SK-N-SH (cell line): Measurements from ENCODE around the gene KSR2. TPM values are rescaled to one million over a fixed set of nuclear protein-coding genes. Genes with fewer than 3 reads are reported as not detected.

Experiments used
- CTCF ChIA-PET: fragments of 300-600, 350-600 bp; formaldehyde crosslinking; extraction: SDS; loops from one replicate; lab custom pipeline; 2021; lab: Yijun Ruan, JAX
- POLR2A ChIA-PET: fragments of 350-600 bp; sonication (Branson Sonifier 250); formaldehyde crosslinking; extraction: SDS; loops from one replicate; lab custom pipeline; 2020; ENCODE audit warnings: antibody characterized with exemption, inconsistent platforms; lab: Yijun Ruan, JAX
- DNase-seq: peaks from one replicate; pipeline ENCODE4 v3.0.0; 2012
- H2AFZ ChIP-seq: fragments of 200-600 bp; sonication (generic); 2 replicates; pipeline ENCODE4 v1.8.1; 2016; ENCODE audit warnings: antibody characterized with exemption, mild to moderate bottlenecking, low read depth
- H3F3A ChIP-seq: fragments of 200-600 bp; sonication (generic); replicated peaks from 2 replicates; pipeline ENCODE3; 2016; ENCODE audit warnings: antibody characterized with exemption, mild to moderate bottlenecking; ENCODE audit not compliant: insufficient read depth
- H3K27ac ChIP-seq, 2 experiments: fragments of 200-500 bp in 1 of 2; fragments of 200-600 bp in 1 of 2; sonication (Bioruptor generic) in 1 of 2; sonication (generic), shearing (Covaris generic) in 1 of 2; 2 replicates each; pipeline versions ENCODE4 v1.5.1 to v1.6.1; 2014 to 2016; ENCODE audit warnings: low read depth in 2 of 2, inconsistent platforms in 1 of 2, low read length in 1 of 2, mild to moderate bottlenecking in 1 of 2, mixed read lengths in 1 of 2
- H3K27me3 ChIP-seq: fragments of 200-600 bp; sonication (generic), shearing (Covaris generic); 2 replicates; pipeline ENCODE4 v1.6.1; 2016; ENCODE audit warnings: mixed run types; ENCODE audit not compliant: insufficient read depth
- H3K36me3 ChIP-seq, 2 experiments: fragments of 200-500 bp in 1 of 2; fragments of 200-600 bp in 1 of 2; sonication (Bioruptor generic) in 1 of 2; sonication (generic) in 1 of 2; replicated peaks in 1 of 2; 2 replicates each; pipeline versions ENCODE3 to v1.5.1; 2014 to 2016; ENCODE audit warnings: low read length in 1 of 2, mild to moderate bottlenecking in 1 of 2; ENCODE audit not compliant: insufficient read depth in 2 of 2, control insufficient read depth in 1 of 2
- H3K4me1 ChIP-seq, 2 experiments: fragments of 200-500 bp in 1 of 2; fragments of 200-600 bp in 1 of 2; sonication (Bioruptor generic) in 1 of 2; sonication (generic), shearing (Covaris generic) in 1 of 2; 2 replicates each; pipeline versions ENCODE4 v1.5.1 to v1.6.1; 2014 to 2016; ENCODE audit warnings: low read depth in 1 of 2, low read length in 1 of 2, mixed run types in 1 of 2; ENCODE audit not compliant: insufficient read depth in 2 of 2, control insufficient read depth in 1 of 2
- H3K4me2 ChIP-seq: fragments of 200-600 bp; sonication (generic), shearing (Covaris generic); 2 replicates; pipeline ENCODE4 v1.6.1; 2017; ENCODE audit warnings: mixed run types
- H3K4me3 ChIP-seq, 2 experiments: fragments of 200-500 bp in 1 of 2; fragments of 200-600 bp in 1 of 2; sonication (Bioruptor generic) in 1 of 2; sonication (generic), shearing (Covaris generic) in 1 of 2; 2 replicates each; pipeline versions ENCODE4 v1.5.1 to v1.8.1; 2014 to 2016; ENCODE audit warnings: low read depth in 2 of 2, inconsistent platforms in 1 of 2, low read length in 1 of 2, mild to moderate bottlenecking in 1 of 2, mixed read lengths in 1 of 2, moderate library complexity in 1 of 2
- H3K79me2 ChIP-seq: fragments of 200-600 bp; sonication (generic); 2 replicates; pipeline ENCODE4 v1.8.1; 2017; ENCODE audit warnings: mild to moderate bottlenecking; ENCODE audit not compliant: insufficient read depth
- H3K9ac ChIP-seq: fragments of 200-600 bp; sonication (generic); 2 replicates; pipeline ENCODE4 v1.6.1; 2017; ENCODE audit warnings: mixed run types
- H3K9me2 ChIP-seq: fragments of 200-600 bp; sonication (generic); 2 replicates; pipeline ENCODE4 v1.6.1; 2017; ENCODE audit warnings: mixed run types
- H3K9me3 ChIP-seq: fragments of 200-600 bp; sonication (generic); 2 replicates; pipeline ENCODE4 v1.6.1; 2017; ENCODE audit warnings: mixed run types, mild to moderate bottlenecking, moderate library complexity
- H4K20me1 ChIP-seq: fragments of 200-600 bp; sonication (generic); 2 replicates; pipeline ENCODE4 v1.6.1; 2017; ENCODE audit warnings: mild to moderate bottlenecking, mixed run types; ENCODE audit not compliant: insufficient read depth
- EZH2phosphoT487 ChIP-seq: fragments of 200-600 bp; sonication (generic); IDR thresholded peaks from 2 replicates; pipeline ENCODE4 v1.6.1; 2017; ENCODE audit warnings: low read depth, mixed run types, mild to moderate bottlenecking, antibody characterized with exemption, moderate library complexity, borderline replicate concordance
- FOSL2 ChIP-seq: IDR thresholded peaks from 2 replicates; pipeline ENCODE4 v1.4.0; 2012; ENCODE audit warnings: low read depth, mild to moderate bottlenecking, moderate library complexity, borderline replicate concordance
- FOXJ3 ChIP-seq: sonication (generic); formaldehyde crosslinking; IDR thresholded peaks from 2 replicates; pipeline ENCODE4 v1.5.1; 2020; ENCODE audit warnings: mild to moderate bottlenecking, missing genetic modification reagents
- MEF2A ChIP-seq: IDR thresholded peaks from 2 replicates; pipeline ENCODE4 v1.4.0; 2012; ENCODE audit warnings: low read depth, borderline replicate concordance
- NRF1 ChIP-seq: IDR thresholded peaks from 2 replicates; pipeline ENCODE4 v1.6.1; 2012; ENCODE audit warnings: low read depth, mild to moderate bottlenecking, low read length
- PBX3 ChIP-seq: IDR thresholded peaks from 2 replicates; pipeline ENCODE4; 2012
- RCOR1 ChIP-seq: fragments of 150-350 bp; IDR thresholded peaks from 2 replicates; pipeline ENCODE4 v1.6.1; 2017; ENCODE audit warnings: antibody characterized with exemption, low read length
- REST ChIP-seq: IDR thresholded peaks from 2 replicates; pipeline ENCODE4 v1.6.1; 2012; ENCODE audit warnings: mild to moderate bottlenecking, low read depth, low read length, moderate library complexity
- RFX5 ChIP-seq: IDR thresholded peaks from 2 replicates; pipeline ENCODE4 v1.6.1; 2012; ENCODE audit warnings: mild to moderate bottlenecking, improper control_type of control experiment, low read length
- SIN3A ChIP-seq: IDR thresholded peaks from 2 replicates; pipeline ENCODE4 v1.6.1; 2012; ENCODE audit warnings: low read depth, mild to moderate bottlenecking, low read length, moderate library complexity, borderline replicate concordance
- SMC3 ChIP-seq: IDR thresholded peaks from 2 replicates; pipeline ENCODE4 v1.6.1; 2012; ENCODE audit warnings: low read depth, low read length, improper control_type of control experiment
- YY1 ChIP-seq: IDR thresholded peaks from 2 replicates; pipeline ENCODE4 v1.4.0; 2012; ENCODE audit warnings: low read depth, mild to moderate bottlenecking
- WGBS: methylation state at CpG from one replicate; pipeline ENCODE4 v1.1.6; 2017; ENCODE audit warnings: low lambda C conversion rate; 5-methylcytosine and 5-hydroxymethylcytosine counted together
- polyA plus RNA-seq, 3 experiments: library from polyadenylated mRNA; depleted of rRNA; stranded (reverse); fragments of >200 nt; gene quantifications; 2 replicates each; pipeline ENCODE4 v1.2.3, GENCODE V29; 2012
- TF ChIP-seq, protein P1 (sequence below): fragments of 200-600 bp; sonication (generic); IDR thresholded peaks from 2 replicates; pipeline ENCODE4 v1.6.1; 2017; ENCODE audit warnings: antibody characterized with exemption, mild to moderate bottlenecking, moderate library complexity
- TF ChIP-seq, protein P2 (sequence below): fragments of 150-350 bp; IDR thresholded peaks from 2 replicates; pipeline ENCODE4 v1.6.1; 2017; ENCODE audit warnings: antibody characterized with exemption, low read length, low read depth, borderline replicate concordance

KSR2 gene
- polyA plus RNA-seq, 1 of the 3 experiments (the other 2 are of a cell fraction), result 0.12 TPM

DNA sequence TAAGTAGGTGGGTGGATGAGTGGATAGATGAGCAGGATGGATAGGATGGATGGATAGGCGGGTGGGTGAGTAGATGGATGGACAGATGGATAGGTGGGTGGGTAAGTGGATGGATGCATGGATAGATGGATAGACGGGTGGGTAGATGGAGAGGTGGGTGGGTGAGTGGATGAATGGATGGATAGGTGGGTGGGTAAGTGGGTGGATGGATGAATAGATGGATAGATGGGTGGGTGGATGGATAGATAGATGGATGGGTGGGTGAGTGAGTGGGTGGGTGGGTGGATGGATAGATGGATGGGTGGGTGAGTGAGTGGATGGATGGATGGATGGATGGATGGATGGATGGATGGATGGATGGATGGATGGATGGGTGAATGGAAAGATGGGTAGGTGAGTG lies 385.7 kb downstream of the KSR2 start:
- Histone ChIP-seq H3K4me1 (peaks cover 0 to 29% of the 10 kb centered on the region in 2 experiments; a peak in 1 of 4 replicates), H3K4me2 (no peak overlapping the region), H3F3A (no peaks in the 10 kb centered on the region), H3K9ac (no peak overlapping the region), H3K9me3 (no peaks in the 10 kb centered on the region), H3K9me2 (no peaks in the 10 kb centered on the region), H3K27me3 (no peaks in the 10 kb centered on the region), H4K20me1 (no peaks in the 10 kb centered on the region)
- WGBS, result 52% methylated on average over 2 of the region's 2 CpGs
- DNase-seq, result no peak
- CTCF ChIA-PET, result interaction anchor here (1.1 to 8.0 kb wide), 3 partner anchors 216 to 274 kb away, joined by 4 to 90 read pairs (median 18); no protein-coding TSS in a partner anchor
- TF ChIP-seq RFX5 (no peak), RCOR1 (no peak), MEF2A (no peak), EZH2phosphoT487 (no peak), SIN3A (no peak), PBX3 (no peak), FOSL2 (no peak), YY1 (no peak), SMC3 (no peak), FOXJ3 (CRISPR knock-in tag) (no peak), NRF1 (no peak), REST (no peak)
- TF ChIP-seq, protein P1, sequence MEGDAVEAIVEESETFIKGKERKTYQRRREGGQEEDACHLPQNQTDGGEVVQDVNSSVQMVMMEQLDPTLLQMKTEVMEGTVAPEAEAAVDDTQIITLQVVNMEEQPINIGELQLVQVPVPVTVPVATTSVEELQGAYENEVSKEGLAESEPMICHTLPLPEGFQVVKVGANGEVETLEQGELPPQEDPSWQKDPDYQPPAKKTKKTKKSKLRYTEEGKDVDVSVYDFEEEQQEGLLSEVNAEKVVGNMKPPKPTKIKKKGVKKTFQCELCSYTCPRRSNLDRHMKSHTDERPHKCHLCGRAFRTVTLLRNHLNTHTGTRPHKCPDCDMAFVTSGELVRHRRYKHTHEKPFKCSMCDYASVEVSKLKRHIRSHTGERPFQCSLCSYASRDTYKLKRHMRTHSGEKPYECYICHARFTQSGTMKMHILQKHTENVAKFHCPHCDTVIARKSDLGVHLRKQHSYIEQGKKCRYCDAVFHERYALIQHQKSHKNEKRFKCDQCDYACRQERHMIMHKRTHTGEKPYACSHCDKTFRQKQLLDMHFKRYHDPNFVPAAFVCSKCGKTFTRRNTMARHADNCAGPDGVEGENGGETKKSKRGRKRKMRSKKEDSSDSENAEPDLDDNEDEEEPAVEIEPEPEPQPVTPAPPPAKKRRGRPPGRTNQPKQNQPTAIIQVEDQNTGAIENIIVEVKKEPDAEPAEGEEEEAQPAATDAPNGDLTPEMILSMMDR, result no peak
- TF ChIP-seq, protein P2, sequence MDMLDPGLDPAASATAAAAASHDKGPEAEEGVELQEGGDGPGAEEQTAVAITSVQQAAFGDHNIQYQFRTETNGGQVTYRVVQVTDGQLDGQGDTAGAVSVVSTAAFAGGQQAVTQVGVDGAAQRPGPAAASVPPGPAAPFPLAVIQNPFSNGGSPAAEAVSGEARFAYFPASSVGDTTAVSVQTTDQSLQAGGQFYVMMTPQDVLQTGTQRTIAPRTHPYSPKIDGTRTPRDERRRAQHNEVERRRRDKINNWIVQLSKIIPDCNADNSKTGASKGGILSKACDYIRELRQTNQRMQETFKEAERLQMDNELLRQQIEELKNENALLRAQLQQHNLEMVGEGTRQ, result no peak
- TF ChIP-seq, all 33 proteins: peak for 0
- Histone ChIP-seq H3K27ac (no peak overlapping the region), H2AFZ (no peak overlapping the region), H3K79me2 (no peaks in the 10 kb centered on the region), H3K36me3 (no peaks in the 10 kb centered on the region), H3K4me3 (no peak overlapping the region)
- POLR2A ChIA-PET, result no interaction called here
